ENCODE results near the gene LMOD1. TPM values are rescaled to one million over a fixed set of nuclear protein-coding genes. Genes with fewer than 3 reads are reported as not detected.

The LMOD1 gene
- total and polyA plus RNA-seq, 2 of the 8 experiments (the other 6 are each of a cell fraction or from before 2014, with no cell fraction given) = 0.77 to 1.4 TPM

GRCh38 chr1:201883266-201883665 lies 63.1 kb downstream of the LMOD1 start:
- no peak overlapping the region for H3K4ac ChIP-seq (replicated peaks; ENCODE audit: insufficient read length, low read depth, low read length)
- H2BK120ac ChIP-seq (replicated peaks; ENCODE audit: low read depth, low read length) = no peak overlapping the region
- H3K36me3 ChIP-seq (ENCODE audit: control insufficient read depth in 2 of 4, insufficient read depth in 4 of 4, low read length in 3 of 4) = no peaks in the 10 kb centered on the region; a peak in 1 of 8 replicates
- no peak for DNase-seq (ENCODE audit: low read depth in 1 of 2, low spot score in 2 of 2)
- no peak overlapping the region for H3K18ac ChIP-seq (ENCODE audit: extremely low read depth, low read length)
- no peaks in the 10 kb centered on the region for H3K79me2 ChIP-seq (ENCODE audit: control insufficient read depth in 1 of 2, insufficient read depth in 2 of 2, low read length in 2 of 2)
- no peaks in the 10 kb centered on the region for H4K20me1 ChIP-seq (replicated peaks in 1 of 2; ENCODE audit: control insufficient read depth in 1 of 2, insufficient read depth in 2 of 2, low read length in 2 of 2)
- H3K56ac ChIP-seq (replicated peaks; ENCODE audit: insufficient read length, low read depth, low read length) = no peak overlapping the region
- H3K23me2 ChIP-seq (ENCODE audit: low read depth, low read length) = peaks cover 1% of the 10 kb centered on the region; the same call in 1 of the 2 replicates
- POLR2A ChIA-PET (ENCODE audit: partially characterized antibody) = interaction anchor here (0.5 to 8.1 kb wide), 12 partner anchors 9 to 234 kb away, joined by 3 to 117 read pairs (median 4); partner anchors contain the start of genes SHISA4 and TIMM17A
- H3K4me3 ChIP-seq (ENCODE audit: extremely low read depth in 1 of 4, insufficient read depth in 2 of 4, low read depth in 3 of 4, low read length in 4 of 4) = no peak overlapping the region
- H3K9me3 ChIP-seq (ENCODE audit: insufficient read depth in 2 of 2, low read depth in 1 of 2, low read length in 1 of 2) = no peaks in the 10 kb centered on the region
- H3K27ac ChIP-seq (ENCODE audit: low read depth, low read length) = no peak overlapping the region
- no peak overlapping the region for H3K9ac ChIP-seq (replicated peaks in 1 of 4; ENCODE audit: extremely low read depth in 1 of 4, low read depth in 3 of 4, low read length in 3 of 4)
- FAIRE-seq = no peak
- H3K27me3 ChIP-seq (replicated peaks in 1 of 4; ENCODE audit: control insufficient read depth in 3 of 4, extremely low read depth in 1 of 4, insufficient read depth in 3 of 4, low read length in 3 of 4) = peaks cover 0 to 5% (median 0%) of the 10 kb centered on the region in 4 experiments; a peak in 1 of 7 replicates
- no peak overlapping the region for H2AK5ac ChIP-seq (ENCODE audit: low read depth, low read length)
- no peak overlapping the region for H3K4me2 ChIP-seq (ENCODE audit: insufficient read depth in 1 of 2, low read depth in 2 of 2, low read length in 2 of 2)
- no peak overlapping the region for H3K14ac ChIP-seq (ENCODE audit: insufficient read length)
- peaks cover 3 to 7% (median 4%) of the 10 kb centered on the region in 4 experiments for H3K4me1 ChIP-seq (replicated peaks in 1 of 4; ENCODE audit: control insufficient read depth in 3 of 4, insufficient read depth in 4 of 4, low read length in 3 of 4)
- H2BK5ac ChIP-seq (ENCODE audit: low read depth, low read length) = no peak overlapping the region
- H4K8ac ChIP-seq (ENCODE audit: extremely low read depth, insufficient read depth, low read length) = no peak overlapping the region
- 92% methylated on average over 3 of the region's 3 CpGs; no CpG with 5 or more reads in 1 of the 2 experiments for WGBS, 2 experiments (ENCODE audit: extremely low coverage in 1 of 2, insufficient coverage in 1 of 2, insufficient read length in 1 of 2, insufficient replicate concordance in 2 of 2, low coverage in 1 of 2, low lambda C conversion rate in 2 of 2, missing lambda C conversion rate in 1 of 2)
- H4K91ac ChIP-seq (replicated peaks; ENCODE audit: insufficient read length, low read length) = no peak overlapping the region
- no peak overlapping the region for H2BK12ac ChIP-seq (ENCODE audit: low read depth, low read length)
- CTCF ChIA-PET (ENCODE audit: partially characterized antibody) = interaction anchor here (0.7 to 12.3 kb wide), 12 partner anchors 10 to 833 kb away, joined by 3 to 244 read pairs (median 4); partner anchors contain the start of gene SHISA4
- H2BK20ac ChIP-seq (ENCODE audit: low read length) = no peak overlapping the region
- H3K79me1 ChIP-seq (ENCODE audit: low read depth, low read length) = no peaks in the 10 kb centered on the region
- no peak overlapping the region for H2BK15ac ChIP-seq (ENCODE audit: low read length)
- H3K23ac ChIP-seq (ENCODE audit: insufficient read length) = no peak overlapping the region
- H2AFZ ChIP-seq (ENCODE audit: low read length) = no peak overlapping the region
- H4K5ac ChIP-seq (ENCODE audit: insufficient read length, low read depth, low read length) = no peak overlapping the region
- TF ChIP-seq POU5F1 (IDR thresholded peaks at IDR 0.05; ENCODE audit: low read depth, low read length) (no peak), JUN (IDR thresholded peaks at IDR 0.05; ENCODE audit: low read depth, low read length) (no peak), CREB1 (IDR thresholded peaks at IDR 0.05) (no peak), RXRA (IDR thresholded peaks at IDR 0.05; ENCODE audit: insufficient read depth, low read depth, low read length) (no peak), BCL11A (IDR thresholded peaks at IDR 0.05; ENCODE audit: low read depth in 2 of 2, low read length in 2 of 2) (no peak), NRF1 (IDR thresholded peaks at IDR 0.05; ENCODE audit: low read depth, low read length) (no peak), MAFK (IDR thresholded peaks at IDR 0.05; ENCODE audit: low read depth, low read length) (no peak), SRF (IDR thresholded peaks at IDR 0.05; ENCODE audit: low read depth, low read length) (no peak), YY1 (IDR thresholded peaks at IDR 0.05; ENCODE audit: low read depth, low read length) (no peak), CTBP2 (IDR thresholded peaks at IDR 0.05; ENCODE audit: borderline replicate concordance, insufficient read depth, insufficient read length, low read length) (no peak), SP2 (IDR thresholded peaks at IDR 0.05; ENCODE audit: low read length) (no peak)
- TF ChIP-seq, protein P1, sequence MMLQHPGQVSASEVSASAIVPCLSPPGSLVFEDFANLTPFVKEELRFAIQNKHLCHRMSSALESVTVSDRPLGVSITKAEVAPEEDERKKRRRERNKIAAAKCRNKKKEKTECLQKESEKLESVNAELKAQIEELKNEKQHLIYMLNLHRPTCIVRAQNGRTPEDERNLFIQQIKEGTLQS (IDR thresholded peaks at IDR 0.05; ENCODE audit: insufficient read depth, low read depth, low read length) = no peak
